Stomach (tissue), 9 donors: ENCODE data around the gene RNF121. TPM values are rescaled to one million over a fixed set of nuclear protein-coding genes. Genes with fewer than 3 reads are reported as not detected.
A peak's percentile ranks its signal among the peaks of the same experiment; 100 is the strongest.

Experiments used
- DNase-seq, 2 donors: peaks; one replicate each; pipeline versions ENCODE4 v3.0.0 to v3.0.0-alpha.2; 2013 to 2019
- H3K27ac ChIP-seq, 5 donors: fragments of 200-600 bp in 4 of 5; sonication (generic) in 4 of 5; one replicate each; pipeline ENCODE4 v1.5.1; 2013 to 2019; ENCODE audit warnings: mild to moderate bottlenecking in 1 of 5, moderate library complexity in 1 of 5
- H3K27me3 ChIP-seq, 3 donors: fragments of 200-600 bp; sonication (generic); one replicate each; pipeline ENCODE4 v1.5.1; 2017 to 2019; ENCODE audit warnings: mixed run types in 1 of 3
- H3K36me3 ChIP-seq, 4 donors: fragments of 200-600 bp; sonication (generic); 1 replicate in 3 of 4; 2 replicates in 1 of 4; pipeline ENCODE4 v1.5.1; 2016 to 2019
- H3K4me1 ChIP-seq, 4 donors: fragments of 200-600 bp; sonication (generic); one replicate each; pipeline ENCODE4 v1.5.1; 2016 to 2019
- H3K4me3 ChIP-seq, 4 donors: fragments of 200-600 bp; sonication (generic) in 3 of 4; one replicate each; pipeline ENCODE4 v1.5.1; 2016 to 2019; ENCODE audit warnings: mild to moderate bottlenecking in 1 of 4
- H3K9me3 ChIP-seq, 4 donors: fragments of 200-600 bp; sonication (generic); one replicate each; pipeline ENCODE4 v1.5.1; 2016 to 2019
- CTCF ChIP-seq, 7 experiments: fragments of 450-650 bp in 4 of 7; fragments of 200-600 bp in 3 of 7; sonication (generic) in 3 of 7; IDR thresholded peaks; one replicate each; pipeline ENCODE4 v1.5.1; 2016 to 2019; ENCODE audit warnings: antibody characterized with exemption in 7 of 7, control low read depth in 2 of 7, mild to moderate bottlenecking in 1 of 7
- EP300 ChIP-seq: sonication (generic); formaldehyde crosslinking; IDR thresholded peaks from one replicate; pipeline ENCODE4 v1.6.1; 2017; ENCODE audit warnings: antibody characterized with exemption
- POLR2A ChIP-seq, 4 donors: fragments of 450-650 bp; IDR thresholded peaks; one replicate each; pipeline ENCODE4 v1.6.1; 2016; ENCODE audit warnings: antibody characterized with exemption in 4 of 4, control low read depth in 2 of 4, mild to moderate bottlenecking in 1 of 4, moderate library complexity in 1 of 4
- POLR2AphosphoS5 ChIP-seq, 3 donors: sonication (generic); formaldehyde crosslinking; IDR thresholded peaks; one replicate each; pipeline ENCODE4 v1.6.1; 2016; ENCODE audit warnings: antibody characterized with exemption in 3 of 3
- WGBS, 5 donors: extraction: QIAGEN DNeasy Blood & Tissue Kit in 3 of 5; methylation state at CpG; one replicate each; pipeline versions ENCODE4 v1.1.5 to v1.1.7; 2013 to 2018; 5-methylcytosine and 5-hydroxymethylcytosine counted together
- intact Hi-C: fragments of 100-400 bp; cut with DNase I; formaldehyde crosslinking; loops from one replicate; pipeline ENCODE4 v1.15.1; 2023; ENCODE audit warnings: low total_unique reads
- polyA plus RNA-seq, 3 donors: library from polyadenylated mRNA; stranded (reverse); fragments of 200-250 nt; gene quantifications; one replicate each; pipeline ENCODE4 v1.2.3, GENCODE V29; 2013
- total RNA-seq, 5 donors: library from RNA; depleted of rRNA; stranded (reverse); fragments of >200 nt; gene quantifications; one replicate each; pipeline versions ENCODE4 v1.1.0 to v1.2.3, GENCODE V29; 2014 to 2016
- donor health status: healthy with polysubstance abuse.
- donor health status: Bipolar disorder and iron deficiency.
- donor health status: healthy.

RNF121 gene
- total and polyA plus RNA-seq, 8 donors: 10.0 to 363 (median 20.8) TPM

GRCh38 chr11:72045849-72046248 lies 117.0 kb downstream of the RNF121 start:
- no peaks in the 10 kb centered on the region for H3K27me3 ChIP-seq
- intact Hi-C loops: no loop called here
- TF ChIP-seq POLR2A (IDR thresholded peaks at IDR 0.05) (no peak), EP300 (no peak), POLR2AphosphoS5 (IDR thresholded peaks at IDR 0.05) (no peak), CTCF (IDR thresholded peaks at IDR 0.05) (no peak)
- peaks cover 23 to 66% (median 40%) of the 10 kb centered on the region in 4 donors for H3K4me1 ChIP-seq
- H3K27ac ChIP-seq: peak overlapping the region in 3 of 5 donors; percentile 1 to 72 (median 29)
- no peaks in the 10 kb centered on the region for H3K9me3 ChIP-seq
- H3K4me3 ChIP-seq: no peak overlapping the region
- H3K36me3 ChIP-seq: peaks cover 0 to 24% (median 3%) of the 10 kb centered on the region in 4 donors
- 65 to 85% (median 74%) methylated on average over 5 of the region's 5 CpGs for WGBS, 5 donors
- DNase-seq: peak in 1 of 2 donors; percentile 69

Other genes with a start within 250 kb of the RNF121 start
- not detected for gene DEFB108B, start 95.8 kb upstream of the RNF121 start, total RNA-seq
- gene DEFB108B, start 95.8 kb upstream of the RNF121 start, polyA plus RNA-seq: not detected
- not detected for gene DEFB131B, start 50.6 kb upstream of the RNF121 start, total RNA-seq
- not detected for gene DEFB131B, start 50.6 kb upstream of the RNF121 start, polyA plus RNA-seq
- gene XNDC1N, start 452 bp upstream of the RNF121 start, total RNA-seq: 10 to 100 TPM in 2 of 5 donors, 1 to 10 TPM in 1, not detected in 2; 4.5 to 17.4 (median 16.7) TPM
- gene XNDC1N, start 452 bp upstream of the RNF121 start, polyA plus RNA-seq: 1 to 10 TPM; 2.7 to 2.9 (median 2.8) TPM
- gene IL18BP, start 69.9 kb downstream of the RNF121 start, total RNA-seq: 10 to 100 TPM in 3 of 5 donors, 1 to 10 TPM in 2; 2.7 to 14.8 (median 11.7) TPM
- gene IL18BP, start 69.9 kb downstream of the RNF121 start, polyA plus RNA-seq: 1 to 10 TPM; 2.0 to 6.2 (median 3.8) TPM
- 100 to 1,000 TPM; 161 to 619 (median 285) TPM for gene NUMA1, start 151.5 kb downstream of the RNF121 start, total RNA-seq
- 100 to 1,000 TPM in 1 of 3 donors, 10 to 100 TPM in 2; 84.2 to 115 (median 92.1) TPM for gene NUMA1, start 151.5 kb downstream of the RNF121 start, polyA plus RNA-seq
- gene LRRC51, start 151.8 kb downstream of the RNF121 start, total RNA-seq: 1 to 10 TPM in 2 of 5 donors, not detected in 3; 2.0 to 4.8 TPM
- gene LRRC51, start 151.8 kb downstream of the RNF121 start, polyA plus RNA-seq: 1 to 10 TPM; 5.8 to 7.9 (median 6.8) TPM
- 100 to 1,000 TPM in 2 of 5 donors, 10 to 100 TPM in 2, 1 to 10 TPM in 1; 3.5 to 121 (median 88.4) TPM for gene LAMTOR1, start 174.3 kb downstream of the RNF121 start, total RNA-seq
- gene LAMTOR1, start 174.3 kb downstream of the RNF121 start, polyA plus RNA-seq: 100 to 1,000 TPM in 2 of 3 donors, 10 to 100 TPM in 1; 88.6 to 159 (median 153) TPM
- gene TOMT, start 176.9 kb downstream of the RNF121 start, total RNA-seq: not detected
- gene TOMT, start 176.9 kb downstream of the RNF121 start, polyA plus RNA-seq: not detected
- 10 to 100 TPM; 13.3 to 74.1 (median 17.0) TPM for gene ANAPC15, start 183.6 kb downstream of the RNF121 start, total RNA-seq
- 10 to 100 TPM; 56.4 to 79.1 (median 74.8) TPM for gene ANAPC15, start 183.6 kb downstream of the RNF121 start, polyA plus RNA-seq
- gene FOLR3, start 206.7 kb downstream of the RNF121 start, total RNA-seq: 10 to 100 TPM in 1 of 5 donors, not detected in 4; 36.8 TPM
- gene FOLR3, start 206.7 kb downstream of the RNF121 start, polyA plus RNA-seq: under 1 TPM in 2 of 3 donors, not detected in 1; 0.15 to 0.62 TPM